OCI-LY3 (cell line): ENCODE results near the gene UBASH3A.

Experiments
- H2AFZ ChIP-seq: fragments of 200-600, 300-600 bp; shearing (Covaris generic); 2 replicates; pipeline ENCODE4 v1.6.0; 2014; ENCODE audit warnings: antibody characterized with exemption, low read depth, low read length
- H3K27ac ChIP-seq: fragments of 200-600, 300-600 bp; sonication (generic); 2 replicates; pipeline ENCODE4 v1.5.1; 2014; ENCODE audit warnings: mild to moderate bottlenecking, low read length, moderate library complexity, mixed read lengths
- H3K27me3 ChIP-seq: fragments of 200-600, 300-600 bp; sonication (generic); 2 replicates; pipeline ENCODE4 v1.6.1; 2014; ENCODE audit warnings: low read depth, low read length, mixed read lengths
- H3K36me3 ChIP-seq: fragments of 200-600, 300-600 bp; sonication (generic); replicated peaks from 2 replicates; pipeline ENCODE3; 2014; ENCODE audit warnings: low read depth, low read length, mixed read lengths
- H3K4me1 ChIP-seq: fragments of 300-600, 200-600 bp; sonication (generic); 2 replicates; pipeline ENCODE4 v1.6.1; 2014; ENCODE audit warnings: low read length, mixed read lengths
- H3K4me2 ChIP-seq: fragments of 200-600, 300-600 bp; sonication (generic); 2 replicates; pipeline ENCODE4 v1.6.1; 2014; ENCODE audit warnings: low read length, mixed read lengths
- H3K4me3 ChIP-seq: fragments of 300-600, 200-600 bp; sonication (generic); 2 replicates; pipeline ENCODE4 v1.5.1; 2014; ENCODE audit warnings: antibody characterized with exemption, mild to moderate bottlenecking, low read length, moderate library complexity
- H3K79me2 ChIP-seq: fragments of 300-600, 200-600 bp; shearing (Covaris generic); 2 replicates; pipeline ENCODE4 v1.6.1; 2014; ENCODE audit warnings: mild to moderate bottlenecking, low read length, mixed read lengths
- H3K9ac ChIP-seq: fragments of 300-600, 200-600 bp; shearing (Covaris generic); 2 replicates; pipeline ENCODE4 v1.6.0; 2014; ENCODE audit warnings: mild to moderate bottlenecking, low read length, moderate library complexity
- H3K9me3 ChIP-seq: fragments of 200-600, 300-600 bp; shearing (Covaris generic); 2 replicates; pipeline ENCODE4 v1.6.1; 2014; ENCODE audit warnings: low read length, mixed read lengths; ENCODE audit not compliant: insufficient read depth
- H4K20me1 ChIP-seq: fragments of 200-600, 300-600 bp; sonication (generic); 2 replicates; pipeline ENCODE4 v1.6.1; 2016; ENCODE audit warnings: low read length, mixed read lengths; ENCODE audit not compliant: insufficient read depth
- CTCF ChIP-seq: fragments of 200-600, 300-600 bp; sonication (generic); IDR thresholded peaks from 2 replicates; pipeline ENCODE4 v1.5.1; 2014; ENCODE audit warnings: antibody characterized with exemption, low read length, low read depth
- EZH2phosphoT487 ChIP-seq: fragments of 200-600 bp; shearing (Covaris generic); IDR thresholded peaks from 2 replicates; pipeline ENCODE4 v1.6.1; 2018; ENCODE audit warnings: antibody characterized with exemption, mixed run types, low read depth

The UBASH3A gene

GRCh38 chr21:42455754-42456440 lies 52.2 kb downstream of the UBASH3A start:
- no peaks in the 10 kb centered on the region for H3K79me2 ChIP-seq
- H3K9ac ChIP-seq = no peak overlapping the region
- H3K4me2 ChIP-seq = no peak overlapping the region
- no peaks in the 10 kb centered on the region for H3K36me3 ChIP-seq
- no peaks in the 10 kb centered on the region for H4K20me1 ChIP-seq
- no peaks in the 10 kb centered on the region for H3K27me3 ChIP-seq
- no peak overlapping the region for H3K4me3 ChIP-seq
- H3K27ac ChIP-seq = no peak overlapping the region
- TF ChIP-seq CTCF = no peak
- TF ChIP-seq EZH2phosphoT487 = no peak
- H3K9me3 ChIP-seq = no peaks in the 10 kb centered on the region
- no peak overlapping the region for H2AFZ ChIP-seq
- peaks cover 29% of the 10 kb centered on the region for H3K4me1 ChIP-seq

- Histone ChIP-seq H4K20me1 (no peaks in the 10 kb centered on the region), H3K79me2 (no peaks in the 10 kb centered on the region), H3K36me3 (no peaks in the 10 kb centered on the region), H3K4me1 (peaks cover 35% of the 10 kb centered on the region), H3K4me2 (no peak overlapping the region), H2AFZ (no peak overlapping the region), H3K27ac (no peak overlapping the region), H3K9ac (no peak overlapping the region), H3K4me3 (no peak overlapping the region), H3K9me3 (no peaks in the 10 kb centered on the region), H3K27me3 (no peaks in the 10 kb centered on the region)
- TF ChIP-seq CTCF = no peak
- no peak for TF ChIP-seq EZH2phosphoT487
Observed at GRCh38 chr21:42456457-42456856, 52.8 kb downstream of the UBASH3A start.

GRCh38 chr21:42459082-42459460 lies 55.4 kb downstream of the UBASH3A start:
- no peak overlapping the region for H3K4me3 ChIP-seq
- H3K27me3 ChIP-seq = no peaks in the 10 kb centered on the region
- H3K9me3 ChIP-seq = no peaks in the 10 kb centered on the region
- H3K36me3 ChIP-seq = peaks cover 3% of the 10 kb centered on the region
- H2AFZ ChIP-seq = no peak overlapping the region
- no peaks in the 10 kb centered on the region for H4K20me1 ChIP-seq
- H3K27ac ChIP-seq = peak overlapping the region; percentile 97
- H3K9ac ChIP-seq = no peak overlapping the region
- no peak for TF ChIP-seq EZH2phosphoT487
- TF ChIP-seq CTCF = no peak
- H3K4me1 ChIP-seq = peaks cover 61% of the 10 kb centered on the region
- no peak overlapping the region for H3K4me2 ChIP-seq
- H3K79me2 ChIP-seq = no peaks in the 10 kb centered on the region

- peak overlapping the region; percentile 78; the same call in 1 of the 2 replicates for H3K4me3 ChIP-seq
- H3K9ac ChIP-seq = peak overlapping the region; percentile 87; the same call in 1 of the 2 replicates
- H3K4me1 ChIP-seq = peaks cover 67% of the 10 kb centered on the region
- TF ChIP-seq CTCF = no peak
- TF ChIP-seq EZH2phosphoT487 = no peak
- peak overlapping the region; percentile 99 for H3K4me2 ChIP-seq
- H3K9me3 ChIP-seq = no peaks in the 10 kb centered on the region
- H3K27me3 ChIP-seq = no peaks in the 10 kb centered on the region
- no peak overlapping the region for H2AFZ ChIP-seq
- peaks cover 3% of the 10 kb centered on the region for H3K36me3 ChIP-seq
- H4K20me1 ChIP-seq = no peaks in the 10 kb centered on the region
- H3K27ac ChIP-seq = peak overlapping the region; percentile 97
- no peaks in the 10 kb centered on the region for H3K79me2 ChIP-seq
Observed at GRCh38 chr21:42459546-42460215, 56.0 kb downstream of the UBASH3A start.
